Hindlimb muscle (tissue), 1 donor: ENCODE data around the gene AMOTL2. TPM values are rescaled to one million over a fixed set of nuclear protein-coding genes. Genes with fewer than 3 reads are reported as not detected.

Experiments used
- DNase-seq: peaks from one replicate; pipeline ENCODE4 v3.0.0-alpha.2; 2013
- polyA plus RNA-seq: library from polyadenylated mRNA; unstranded; fragments of 120-200 nt; gene quantifications from one replicate; pipeline ENCODE4 v1.2.1, GENCODE V29; 2013; ENCODE audit not compliant: insufficient read length

AMOTL2 gene
- polyA plus RNA-seq, 1 donor = 73.7 TPM

DNA sequence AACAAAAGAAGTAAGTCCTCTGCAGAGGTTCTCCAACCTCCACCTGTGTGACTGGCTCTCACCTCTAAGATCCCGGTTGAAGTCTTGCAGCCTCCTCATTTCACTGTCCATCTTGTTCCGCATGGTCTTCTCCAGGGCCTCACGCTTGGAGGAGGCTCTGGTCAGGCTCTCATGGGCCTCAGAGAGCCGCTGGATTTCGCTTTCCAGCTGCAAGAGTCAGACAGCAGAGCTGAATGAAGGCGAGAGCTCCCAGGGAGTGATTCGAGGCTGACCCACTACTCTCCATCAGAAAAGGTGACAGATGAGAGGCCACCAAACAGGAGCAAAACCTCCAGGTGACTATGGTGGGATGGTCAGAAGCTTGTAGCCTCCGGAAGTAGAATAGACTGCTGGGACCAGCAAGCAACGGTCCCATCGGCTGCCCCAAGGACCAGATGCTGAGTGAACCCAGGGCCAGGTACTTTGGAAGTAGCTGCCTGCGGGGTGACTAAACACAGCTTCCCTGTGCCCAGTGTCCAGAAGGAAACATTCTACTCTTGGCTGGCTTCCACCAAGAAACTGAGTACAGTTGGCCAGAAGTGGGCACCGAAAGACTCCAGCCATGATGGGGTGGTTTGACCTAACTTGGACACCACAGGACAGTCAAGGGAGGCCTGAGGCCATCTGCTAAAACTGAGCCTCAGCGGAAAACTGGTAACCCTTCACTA, 7.9 kb downstream of the AMOTL2 start:
- DNase-seq = no peak

GRCh38 chr3:134365766-134366065, 8.5 kb downstream of the AMOTL2 start:
- DNase-seq = no peak

DNA sequence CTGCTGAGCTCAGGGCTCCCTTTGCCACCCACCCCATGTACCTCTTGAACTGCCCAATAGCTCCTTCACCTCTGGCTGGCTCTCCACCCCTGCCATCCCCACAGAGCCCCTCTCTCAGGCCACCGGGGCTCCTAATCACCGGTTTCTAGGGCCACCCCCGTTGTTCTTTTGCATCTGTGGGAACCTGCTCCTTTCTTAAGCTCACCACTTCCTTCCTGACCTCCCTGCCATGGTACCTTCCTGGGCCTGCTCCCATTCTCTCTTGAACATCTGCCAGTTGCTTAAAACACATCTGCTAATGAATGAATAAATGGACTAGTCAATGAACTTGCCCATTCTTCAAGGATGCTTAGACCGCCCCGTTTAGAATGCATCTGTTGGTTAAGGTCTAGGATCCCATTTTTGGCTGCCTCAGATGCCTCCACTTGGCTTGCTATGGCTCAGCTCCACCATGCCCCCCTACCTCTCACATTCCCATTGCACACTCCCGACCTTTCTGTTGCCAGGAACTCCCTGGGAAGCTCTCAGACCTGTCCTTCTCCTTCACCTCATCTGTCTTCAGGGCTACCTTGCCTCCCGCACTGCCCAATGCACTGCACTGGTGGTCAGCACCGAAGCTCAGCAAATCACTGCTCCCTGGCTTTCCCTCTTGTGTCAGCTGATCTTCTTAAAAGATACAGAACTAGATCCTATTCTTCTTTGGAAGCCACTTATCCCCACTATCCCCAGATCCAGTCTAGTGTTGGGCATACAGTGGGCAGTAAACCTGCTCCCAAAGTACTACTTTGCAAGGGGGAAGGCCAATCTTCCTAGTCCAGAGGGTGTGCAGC, 9.1 kb downstream of the AMOTL2 start:
- no peak for DNase-seq

DNA sequence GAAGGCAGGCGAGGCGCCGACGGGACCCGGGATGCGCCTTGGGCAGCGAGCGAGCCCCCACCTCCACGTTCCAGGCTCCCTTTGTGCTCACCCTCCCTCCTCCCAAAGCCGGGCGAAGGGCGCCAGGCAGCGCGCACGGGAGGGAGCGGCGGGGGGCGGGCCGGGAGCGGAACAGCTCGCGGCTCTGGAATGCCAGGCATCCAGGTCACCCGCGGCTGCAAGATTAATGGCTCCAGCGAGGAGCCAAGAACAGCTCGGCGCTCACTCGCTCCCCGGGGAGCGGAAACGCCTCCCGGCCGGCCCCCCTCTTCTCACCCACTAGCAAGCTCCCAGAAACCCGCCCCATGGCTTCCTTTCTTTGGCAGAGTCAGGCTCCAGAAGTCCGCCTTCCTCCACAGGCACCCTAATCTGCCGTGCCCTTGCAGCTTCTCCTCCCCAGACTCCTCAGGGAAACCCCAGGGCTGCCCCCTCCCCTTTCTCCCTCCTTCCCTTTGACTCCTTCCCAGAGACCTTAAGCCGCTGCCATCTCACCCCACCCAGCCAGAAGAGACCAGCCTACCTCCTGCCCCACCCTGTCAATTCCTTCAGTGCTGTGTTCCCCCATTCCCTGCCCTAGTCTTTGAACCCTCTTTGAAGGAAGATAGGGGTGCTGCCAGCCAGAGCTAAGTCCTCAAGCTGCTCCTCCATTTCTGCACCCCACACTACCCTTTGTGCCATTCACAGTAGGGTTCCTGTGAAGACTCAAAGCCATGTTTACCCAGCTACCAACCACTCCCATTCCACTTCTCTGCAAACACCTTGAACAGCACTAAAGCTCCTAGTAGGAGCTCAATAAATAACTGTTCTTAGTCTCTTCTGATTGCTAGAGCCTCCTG, 9.9 kb downstream of the AMOTL2 start:
- peak; percentile 80 for DNase-seq

GRCh38 chr3:134363381-134363755, 10.9 kb downstream of the AMOTL2 start:
- DNase-seq = no peak

DNA sequence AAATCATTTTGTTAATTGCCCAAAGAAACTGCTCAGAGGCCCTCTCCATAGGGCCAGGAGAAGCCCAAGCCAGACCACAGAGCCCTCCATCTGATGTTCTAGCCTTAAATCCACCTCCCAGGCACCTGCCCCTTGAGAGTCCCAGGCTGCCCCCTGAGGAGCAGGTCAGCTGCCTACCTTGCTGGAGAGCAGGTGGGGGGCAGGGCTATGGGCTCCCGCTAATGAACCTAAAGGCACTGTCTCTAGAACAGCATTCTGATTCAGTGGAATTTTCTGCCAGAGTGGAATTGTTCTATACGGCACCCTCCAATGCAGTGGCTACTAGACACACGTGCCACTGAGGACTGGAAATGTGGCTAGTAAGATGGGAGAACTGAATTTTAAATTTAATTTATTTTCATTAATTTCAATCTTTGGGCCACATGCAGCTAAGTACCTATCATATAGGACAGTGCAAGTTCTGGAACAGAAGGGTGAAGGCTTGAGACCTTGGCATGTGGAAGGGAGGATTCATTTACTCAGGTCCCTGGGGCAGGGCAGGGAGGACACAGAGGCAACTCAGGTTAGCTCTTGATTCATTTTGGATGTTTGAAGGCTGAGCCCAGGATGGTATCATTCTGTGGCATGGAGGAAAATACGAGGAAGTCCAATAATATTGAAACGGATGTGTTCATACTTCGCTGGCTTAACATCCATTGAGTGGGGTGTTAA, 11.4 kb downstream of the AMOTL2 start:
- no peak for DNase-seq

GRCh38 chr3:134362221-134362620, 12.0 kb downstream of the AMOTL2 start:
- no peak for DNase-seq

DNA sequence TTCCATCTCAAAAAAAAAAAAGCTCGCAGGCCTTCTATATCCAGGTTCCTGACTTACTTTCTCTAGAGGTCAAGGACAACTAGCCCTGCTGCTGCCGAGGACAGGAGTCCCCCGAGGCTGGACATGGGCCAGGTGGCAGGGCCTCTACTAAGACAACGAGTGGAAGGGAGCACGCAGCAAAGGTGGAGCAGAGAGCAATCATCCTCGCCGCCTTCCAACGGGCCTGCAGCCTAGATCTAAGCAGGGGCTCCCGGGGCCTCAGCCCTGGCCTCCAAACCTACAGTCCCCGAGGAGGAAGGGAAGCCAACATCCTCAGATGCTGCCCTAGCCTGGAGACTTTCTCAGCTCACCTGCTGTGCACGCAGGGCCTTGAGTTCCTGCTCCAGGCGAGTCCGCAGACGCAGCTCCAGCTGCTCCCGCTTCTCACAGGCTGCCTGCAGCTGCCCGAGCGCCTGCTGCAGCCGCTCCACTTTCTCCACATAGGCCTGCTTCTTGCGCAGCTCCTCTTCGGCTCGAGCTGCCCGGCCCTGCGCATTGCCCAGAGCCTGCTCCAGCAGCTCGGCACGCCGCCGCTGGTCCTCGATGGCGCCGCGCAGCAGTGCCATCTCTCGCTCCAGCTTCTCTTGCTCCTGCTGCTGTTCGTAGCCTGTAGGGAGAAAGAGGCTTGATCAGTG, 12.9 kb downstream of the AMOTL2 start:
- no peak for DNase-seq

- DNase-seq = no peak
Observed at GRCh38 chr3:134360046-134360445, 14.2 kb downstream of the AMOTL2 start.

DNA sequence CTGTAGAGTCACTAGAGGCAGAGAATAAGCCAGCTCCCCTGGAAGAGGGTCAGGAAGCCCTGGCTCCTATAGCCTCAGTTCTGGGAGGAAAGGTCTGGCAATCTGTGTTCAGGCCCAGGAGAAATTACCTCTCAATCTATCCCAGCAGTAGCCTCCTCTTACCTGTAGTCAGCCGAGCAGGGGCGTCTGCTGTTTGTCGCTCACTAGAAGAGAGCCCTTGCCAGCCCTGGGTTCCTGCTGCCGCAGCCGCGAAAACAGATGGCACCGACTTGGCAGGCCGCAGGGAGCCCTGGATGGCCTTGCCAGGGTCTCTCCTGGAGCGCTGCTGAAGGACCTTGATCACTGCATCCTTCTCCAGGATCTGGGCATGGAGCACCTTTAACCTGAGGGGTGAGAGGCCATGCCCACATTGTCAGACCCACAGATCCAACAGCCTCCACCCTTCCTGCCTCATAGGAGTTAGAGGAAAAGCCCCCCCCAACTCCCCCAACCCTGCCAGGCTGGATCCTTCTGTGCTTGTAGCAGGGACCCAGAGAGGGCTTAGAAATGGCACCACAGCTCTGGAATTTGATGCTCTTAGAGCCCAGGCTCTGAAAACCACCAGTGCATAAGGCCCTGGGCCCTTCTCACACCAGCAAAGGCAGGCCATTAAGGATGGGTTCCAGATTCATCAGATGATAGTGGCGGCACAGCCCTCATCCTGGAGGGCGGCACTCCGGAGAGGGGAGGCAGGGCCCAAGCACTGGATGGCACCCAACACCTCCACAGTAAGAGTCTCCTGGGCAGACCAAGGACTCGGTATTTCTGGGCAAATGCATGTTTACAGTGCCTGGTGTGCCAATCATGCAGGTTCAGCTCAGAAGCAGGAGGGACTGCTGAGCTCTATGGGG, 14.9 kb downstream of the AMOTL2 start:
- DNase-seq = no peak

- DNase-seq = no peak
Observed at GRCh38 chr3:134357914-134358811, 16.1 kb downstream of the AMOTL2 start.

GRCh38 chr3:134357261-134357913, 16.9 kb downstream of the AMOTL2 start:
- no peak for DNase-seq

DNA sequence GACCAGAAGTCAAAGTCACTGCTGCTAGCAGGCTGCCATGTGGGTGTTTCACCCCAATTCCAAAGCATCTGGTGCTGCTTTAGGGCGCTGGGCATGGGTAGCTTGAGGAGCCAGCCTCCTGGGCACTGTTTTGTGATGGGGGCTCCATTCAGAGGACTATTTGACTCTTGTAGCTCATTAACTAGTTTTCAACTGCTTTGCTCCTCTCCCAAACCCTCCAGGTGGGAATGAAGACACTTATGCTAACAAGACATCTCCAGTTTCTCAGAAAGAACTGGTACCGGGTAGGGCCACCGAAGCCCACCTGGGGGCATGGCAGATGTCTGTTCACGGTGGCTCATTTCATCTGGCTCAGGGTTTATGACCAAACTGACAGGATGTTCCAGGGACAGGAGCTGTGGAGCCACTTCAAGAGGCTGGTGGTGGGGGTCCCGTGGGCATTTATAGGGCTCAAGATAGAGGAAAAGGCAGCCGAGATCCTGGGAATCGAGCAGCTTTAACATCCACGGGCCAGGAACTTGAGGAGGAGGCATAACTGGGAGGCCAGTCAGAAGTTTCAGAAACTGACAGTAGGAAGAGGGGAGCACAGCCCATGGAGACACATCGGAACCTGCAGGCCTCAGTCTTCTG, 17.7 kb downstream of the AMOTL2 start:
- no peak for DNase-seq

DNA sequence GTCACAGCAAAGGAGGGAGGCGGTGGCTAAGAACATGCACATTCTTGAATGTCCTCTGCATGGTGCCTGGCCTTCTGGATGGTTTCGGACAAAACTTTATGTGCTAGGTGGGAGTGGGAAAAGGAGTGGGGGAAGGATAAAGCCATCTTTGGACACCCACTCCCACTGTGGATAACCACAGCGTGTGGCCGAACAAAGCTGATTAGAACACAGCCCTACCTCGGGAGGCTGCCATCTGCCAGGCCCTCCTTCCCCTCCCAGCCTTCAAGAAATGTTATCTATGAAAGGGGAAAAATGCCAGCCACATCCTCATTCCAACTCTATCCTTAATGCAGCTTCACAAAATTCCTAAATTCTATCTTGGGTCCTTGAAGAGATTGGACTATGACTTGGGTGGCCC, 18.8 kb downstream of the AMOTL2 start:
- no peak for DNase-seq

DNA sequence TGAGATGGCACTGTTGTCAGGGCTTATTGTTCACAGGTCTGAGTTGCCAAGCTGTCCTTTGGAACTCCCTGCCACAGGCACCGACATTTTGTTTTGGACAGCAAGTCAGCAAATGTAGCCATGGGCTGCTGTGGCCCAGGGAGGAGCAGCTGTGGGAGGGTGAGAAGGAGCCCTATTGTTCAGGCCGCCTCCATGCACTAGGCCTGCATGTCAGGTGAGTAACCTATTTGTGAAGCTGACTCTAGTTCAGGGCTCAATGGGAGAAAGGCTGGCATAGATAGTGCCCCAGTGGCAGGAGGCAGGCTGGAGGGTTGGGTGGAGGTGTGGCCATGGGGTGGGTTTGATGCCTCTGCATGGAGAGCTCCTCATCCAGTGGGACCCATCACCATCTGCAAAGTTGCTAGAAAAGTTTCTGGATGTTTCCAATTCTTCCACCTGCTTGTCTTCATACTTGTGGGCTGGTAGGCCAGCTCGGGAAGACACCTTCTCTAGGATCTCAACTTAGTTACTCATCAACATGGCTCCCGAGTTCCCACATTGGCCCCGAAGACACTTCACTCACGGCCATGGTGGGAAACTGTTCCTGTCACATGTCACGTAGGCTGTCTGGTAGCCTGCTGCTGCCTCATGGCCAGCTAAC, 19.5 kb downstream of the AMOTL2 start:
- DNase-seq = no peak

- DNase-seq = no peak
Observed at GRCh38 chr3:134353831-134354611, 20.2 kb downstream of the AMOTL2 start.

DNA sequence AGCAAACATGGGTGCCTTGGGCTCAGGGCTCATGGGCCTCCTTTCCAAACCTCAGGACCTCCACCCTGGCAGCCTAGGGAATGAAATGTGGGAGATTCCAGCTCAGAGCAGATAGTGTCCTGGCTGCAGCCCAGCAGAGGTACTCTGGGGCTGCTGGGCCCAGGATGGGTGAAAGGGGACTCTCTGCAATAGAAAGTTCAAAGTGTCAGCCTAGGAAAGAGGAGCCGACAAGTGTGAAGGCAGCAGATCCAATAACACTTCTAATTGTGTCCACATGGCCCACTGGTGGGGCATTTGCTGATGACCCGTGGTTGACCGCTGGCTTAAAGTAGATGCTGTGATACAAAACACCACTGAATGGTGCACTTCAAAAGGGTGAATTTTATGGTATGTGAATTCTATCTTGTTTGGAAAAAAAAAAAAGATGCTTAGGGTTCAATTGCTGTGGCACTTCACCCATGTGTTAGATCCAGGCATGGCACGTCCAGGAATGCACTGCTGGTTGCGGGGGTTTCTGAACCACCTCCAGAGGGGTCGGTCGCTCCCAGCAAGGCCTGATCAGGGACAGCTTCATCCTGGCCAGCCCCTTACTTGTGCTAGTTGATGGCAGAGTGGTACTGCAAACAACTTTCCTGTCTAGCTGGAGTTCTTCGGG, 20.9 kb downstream of the AMOTL2 start:
- no peak for DNase-seq
